ENCODE measurements around the gene GON4L. TPM values are rescaled to one million over a fixed set of nuclear protein-coding genes. Genes with fewer than 3 reads are reported as not detected.
A peak's percentile ranks its signal among the peaks of the same experiment; 100 is the strongest.

The GON4L gene
- total RNA-seq, 1 donor from 2014 or later = 46.5 TPM

GRCh38 chr1:155890251-155890650, 33.2 kb upstream of the GON4L start:
- no peak for DNase-seq (ENCODE audit: low spot score)

GRCh38 chr1:155889566-155889965, 32.6 kb upstream of the GON4L start:
- peak overlapping the region; percentile 57 for H3K27ac Mint-ChIP-seq (ENCODE audit: unreplicated experiment)

More at GRCh38 chr1:155890251-155890650, 33.2 kb upstream of the GON4L start:
- peaks cover 40% of the 10 kb centered on the region for H3K4me1 Mint-ChIP-seq (ENCODE audit: low read depth)
- peak overlapping the region; percentile 80 for H3K27ac Mint-ChIP-seq (ENCODE audit: unreplicated experiment)
- no peaks in the 10 kb centered on the region for H3K27me3 Mint-ChIP-seq (ENCODE audit: low read depth)
- TF ChIP-seq CTCF (IDR thresholded peaks at IDR 0.05) = no peak
- no peaks in the 10 kb centered on the region for H3K36me3 Mint-ChIP-seq (ENCODE audit: low read depth)
- no peak overlapping the region for H3K4me3 Mint-ChIP-seq (ENCODE audit: unreplicated experiment)
- no peaks in the 10 kb centered on the region for H3K9me3 Mint-ChIP-seq (ENCODE audit: low read depth)

DNA sequence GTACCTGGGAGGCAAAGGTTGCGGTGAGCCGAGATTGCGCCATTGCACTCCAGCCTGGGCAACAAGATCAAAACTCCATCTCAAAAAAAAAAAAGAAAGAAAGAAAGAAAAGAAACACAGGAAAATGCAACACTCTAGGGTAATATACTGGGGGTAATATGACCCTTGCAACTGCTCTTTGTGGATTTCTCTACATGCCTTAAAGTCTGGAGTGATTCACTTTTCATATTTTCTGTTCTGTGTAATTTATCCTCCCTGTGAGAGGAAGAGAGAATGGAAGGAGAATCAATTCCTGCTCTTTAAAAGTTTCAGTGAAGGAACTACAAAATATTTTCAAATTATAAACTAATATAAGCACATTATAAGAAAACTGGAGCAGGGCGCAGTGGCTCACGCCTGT, 31.5 kb upstream of the GON4L start:
- H3K36me3 Mint-ChIP-seq (ENCODE audit: low read depth) = no peaks in the 10 kb centered on the region
- H3K27ac Mint-ChIP-seq (ENCODE audit: unreplicated experiment) = peak overlapping the region; percentile 70
- H3K4me3 Mint-ChIP-seq (ENCODE audit: unreplicated experiment) = no peak overlapping the region
- H3K27me3 Mint-ChIP-seq (ENCODE audit: low read depth) = no peaks in the 10 kb centered on the region
- no peaks in the 10 kb centered on the region for H3K9me3 Mint-ChIP-seq (ENCODE audit: low read depth)
- H3K4me1 Mint-ChIP-seq (ENCODE audit: low read depth) = peaks cover 45% of the 10 kb centered on the region
- DNase-seq (ENCODE audit: low spot score) = no peak
- no peak for TF ChIP-seq CTCF (IDR thresholded peaks at IDR 0.05)

More at GRCh38 chr1:155889566-155889965, 32.6 kb upstream of the GON4L start:
- Mint-ChIP-seq H3K4me1 (ENCODE audit: low read depth) (peaks cover 45% of the 10 kb centered on the region), H3K27me3 (ENCODE audit: low read depth) (no peaks in the 10 kb centered on the region), H3K36me3 (ENCODE audit: low read depth) (no peaks in the 10 kb centered on the region), H3K4me3 (ENCODE audit: unreplicated experiment) (no peak overlapping the region), H3K9me3 (ENCODE audit: low read depth) (no peaks in the 10 kb centered on the region)
- no peak for DNase-seq (ENCODE audit: low spot score)
- no peak for TF ChIP-seq CTCF (IDR thresholded peaks at IDR 0.05)

GRCh38 chr1:155884982-155885381, 28.0 kb upstream of the GON4L start:
- no peak for TF ChIP-seq CTCF (IDR thresholded peaks at IDR 0.05)
- no peaks in the 10 kb centered on the region for H3K36me3 Mint-ChIP-seq (ENCODE audit: low read depth)
- H3K4me1 Mint-ChIP-seq (ENCODE audit: low read depth) = peaks cover 28% of the 10 kb centered on the region
- H3K4me3 Mint-ChIP-seq (ENCODE audit: unreplicated experiment) = no peak overlapping the region
- H3K9me3 Mint-ChIP-seq (ENCODE audit: low read depth) = no peaks in the 10 kb centered on the region
- DNase-seq (ENCODE audit: low spot score) = no peak
- no peak overlapping the region for H3K27ac Mint-ChIP-seq (ENCODE audit: unreplicated experiment)
- peaks cover 1% of the 10 kb centered on the region for H3K27me3 Mint-ChIP-seq (ENCODE audit: low read depth)

DNA sequence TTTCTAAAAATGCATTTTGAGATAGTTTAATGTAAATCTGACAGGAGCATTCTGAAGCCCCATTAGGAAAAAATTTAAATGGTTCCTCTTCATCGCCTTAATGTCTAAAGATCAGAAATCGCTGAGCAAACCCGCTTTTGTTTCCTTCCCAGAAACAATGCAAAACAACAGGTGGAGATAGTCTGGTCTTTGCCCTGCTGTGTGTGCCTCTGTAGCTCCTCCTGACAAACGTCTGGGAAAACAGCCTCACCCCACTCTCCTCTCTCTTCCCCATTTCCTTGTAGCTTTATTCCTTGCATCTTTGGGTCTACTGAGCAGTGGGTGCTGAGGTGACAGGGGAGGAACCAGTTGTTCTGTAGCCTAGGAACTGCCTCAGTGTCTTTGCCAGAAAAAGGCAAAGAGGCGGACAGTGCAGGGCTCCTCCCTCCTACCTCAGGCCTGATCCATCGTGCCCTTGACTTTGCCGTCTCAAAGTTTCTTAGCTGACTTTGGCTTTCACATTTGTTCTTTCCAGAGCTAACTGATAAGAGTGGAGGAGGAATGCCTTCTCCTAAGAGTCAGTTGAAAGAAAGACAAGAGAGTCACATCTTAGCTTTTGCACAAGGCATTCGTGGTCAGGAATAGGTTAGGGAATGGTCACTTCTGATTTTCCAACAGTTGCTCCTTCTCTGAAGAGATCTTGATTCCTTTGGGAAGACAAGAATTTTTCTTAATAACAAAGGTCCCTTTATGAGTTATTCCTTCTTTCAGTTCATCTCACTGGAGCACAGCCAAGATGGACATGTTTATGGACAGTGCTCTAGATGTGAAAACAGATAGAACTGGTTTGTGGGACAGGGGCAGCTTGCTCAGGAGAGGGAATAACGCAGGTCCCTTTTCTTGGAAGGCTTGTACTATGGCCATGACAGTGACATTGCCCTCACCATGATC, 27.3 kb upstream of the GON4L start:
- H3K27ac Mint-ChIP-seq (ENCODE audit: unreplicated experiment) = no peak overlapping the region
- DNase-seq (ENCODE audit: low spot score) = no peak
- no peak overlapping the region for H3K4me3 Mint-ChIP-seq (ENCODE audit: unreplicated experiment)
- no peak for TF ChIP-seq CTCF (IDR thresholded peaks at IDR 0.05)
- H3K27me3 Mint-ChIP-seq (ENCODE audit: low read depth) = peaks cover 1% of the 10 kb centered on the region
- H3K9me3 Mint-ChIP-seq (ENCODE audit: low read depth) = no peaks in the 10 kb centered on the region
- no peaks in the 10 kb centered on the region for H3K36me3 Mint-ChIP-seq (ENCODE audit: low read depth)
- H3K4me1 Mint-ChIP-seq (ENCODE audit: low read depth) = peaks cover 22% of the 10 kb centered on the region
